Heart left ventricle (tissue), 16 donors: ENCODE data around the gene TEKT2. TPM values are rescaled to one million over a fixed set of nuclear protein-coding genes. Genes with fewer than 3 reads are reported as not detected.

Source experiments
- ATAC-seq, 4 donors: fragments of 200-7000 bp; cut with Tn5 transposase; one replicate each; pipeline ENCODE4 v1.9.1; 2020 to 2022; ENCODE audit warnings: moderate library complexity in 4 of 4, mild to moderate bottlenecking in 3 of 4, moderate number of reproducible peaks in 1 of 4
- DNase-seq, 5 donors: peaks; one replicate each; pipeline ENCODE4 v3.0.0-alpha.2; 2020
- H3K27ac ChIP-seq, 12 donors: fragments of 200-600 bp; sonication (generic) in 4 of 12; one replicate each; pipeline versions ENCODE4 v1.5.0 to v1.8.0; 2016 to 2022; ENCODE audit warnings: mild to moderate bottlenecking in 2 of 12
- H3K27me3 ChIP-seq, 9 donors: fragments of 200-600 bp; sonication (generic) in 2 of 9; one replicate each; pipeline versions ENCODE4 v1.5.1 to v1.8.0; 2016 to 2022; ENCODE audit warnings: mild to moderate bottlenecking in 3 of 9
- H3K36me3 ChIP-seq, 9 donors: fragments of 200-600 bp; sonication (generic) in 2 of 9; one replicate each; pipeline versions ENCODE4 v1.5.0 to v1.8.0; 2018 to 2022; ENCODE audit warnings: mild to moderate bottlenecking in 2 of 9
- H3K4me1 ChIP-seq, 12 donors: fragments of 200-600 bp; sonication (generic) in 4 of 12; one replicate each; pipeline versions ENCODE4 v1.5.0 to v1.8.0; 2016 to 2022; ENCODE audit warnings: mild to moderate bottlenecking in 3 of 12
- H3K4me3 ChIP-seq, 12 donors: fragments of 200-600 bp; sonication (generic) in 4 of 12; one replicate each; pipeline versions ENCODE4 v1.5.0 to v1.8.0; 2017 to 2022; ENCODE audit warnings: mild to moderate bottlenecking in 9 of 12, moderate library complexity in 4 of 12
- H3K9me3 ChIP-seq, 12 donors: fragments of 200-600 bp; sonication (generic) in 4 of 12; one replicate each; pipeline versions ENCODE4 v1.5.0 to v1.8.0; 2016 to 2022; ENCODE audit warnings: mild to moderate bottlenecking in 1 of 12
- CTCF ChIP-seq, 12 donors: fragments of 200-600 bp; sonication (generic) in 4 of 12; IDR thresholded peaks; one replicate each; pipeline versions ENCODE4 v1.5.0 to v1.8.0; 2018 to 2022; ENCODE audit warnings: antibody characterized with exemption in 12 of 12, mild to moderate bottlenecking in 5 of 12
- POLR2A ChIP-seq, 2 donors: fragments of 450-650 bp; IDR thresholded peaks; one replicate each; pipeline ENCODE4 v1.6.1; 2017; ENCODE audit warnings: antibody characterized with exemption in 2 of 2, mild to moderate bottlenecking in 2 of 2, moderate library complexity in 2 of 2
- WGBS, 4 donors: extraction: QIAGEN DNeasy Blood & Tissue Kit in 2 of 4; methylation state at CpG; one replicate each; pipeline versions ENCODE4 v1.1.5 to v1.1.7; 2013 to 2018; 5-methylcytosine and 5-hydroxymethylcytosine counted together
- intact Hi-C, 10 donors: fragments of 100-400 bp; cut with DNase I; formaldehyde crosslinking; loops; one replicate each; pipeline versions ENCODE4 v1.11.1 to v1.14.2; 2022
- polyA plus RNA-seq, 2 donors: library from polyadenylated mRNA; stranded (reverse); fragments of 200-250 nt; gene quantifications; one replicate each; pipeline ENCODE4 v1.2.3, GENCODE V29; 2013
- total RNA-seq, 9 donors: library from RNA; depleted of rRNA in 2 of 9; stranded (reverse); fragments of >200 nt in 2 of 9; fragmentation: NEBNext Ultra II Directional in 3 of 9; extraction: Animal tissue kit (Norgen Biotek cat#: 25700) in 3 of 9; gene quantifications; one replicate each; pipeline versions ENCODE4 v1.1.0 to v1.2.4, GENCODE V29; 2016 to 2023
- donor health status: ischemic (EF 13 %, LVEDD 7.1; RV severe dilation, severe dysfunction).
- donor health status: healthy with polysubstance abuse.
- donor health status: DM: no; HTN: yes; CAD: no.
- donor health status: DM: no; HTN: no; CAD: no.
- donor health status: ischemic (EF 25% LVEDD 6.9; RV normal size, moderate dysfunction).
- donor health status: ischemic (EF 25% LVEDD 5.7; RV mildly dilated, moderate dysfunction).
- donor health status: healthy.
- donor health status: DM: yes; HTN: yes; CAD: no.
- donor health status: ischemic (EF 35%, LVEDD 5.7; RV mildly dilated, moderate dysfunction).
- donor health status: nonischemic (EF 11% LVEDD 7.7; RV severe dilation, severe dysfunction).
- donor health status: DM: yes; HTN: yes; CAD: no.
- donor health status: PGD.
- donor health status: ischemic (EF 29% LVEDD 5.4; RV normal size, mild dysfunction).
- donor health status: nonischemic (EF 23%, LVEDD 6.1; RV moderate dilation, normal function).

Gene TEKT2
- total and polyA plus RNA-seq, 11 donors: 0.07 to 0.23 (median 0.18) TPM; not detected in 7

GRCh38 chr1:36092798-36093185 is 8.9 kb downstream of the TEKT2 start:
- H3K27me3 ChIP-seq: no peaks in the 10 kb centered on the region
- TF ChIP-seq CTCF (IDR thresholded peaks at IDR 0.05) (no peak), POLR2A (IDR thresholded peaks at IDR 0.05) (no peak)
- 91 to 96% (median 93%) methylated on average over 9 of the region's 9 CpGs for WGBS, 4 donors
- no peaks in the 10 kb centered on the region for H3K9me3 ChIP-seq
- no peak overlapping the region for H3K4me3 ChIP-seq
- intact Hi-C loops: no loop called here
- ATAC-seq (no peak), DNase-seq (no peak)
- H3K27ac ChIP-seq: no peak overlapping the region
- H3K36me3 ChIP-seq: peaks cover 4 to 57% (median 48%) of the 10 kb centered on the region in 9 donors
- H3K4me1 ChIP-seq: peaks cover 0 to 61% (median 31%) of the 10 kb centered on the region in 12 donors

GRCh38 chr1:36093226-36093625 is 9.3 kb downstream of the TEKT2 start:
- intact Hi-C loops: no loop called here
- peaks cover 4 to 57% (median 48%) of the 10 kb centered on the region in 9 donors for H3K36me3 ChIP-seq
- WGBS, 4 donors: 35 to 70% (median 66%) methylated on average over 4 to 7 of the region's 7 CpGs
- no peak overlapping the region for H3K4me3 ChIP-seq
- peaks cover 0 to 57% (median 28%) of the 10 kb centered on the region in 12 donors for H3K4me1 ChIP-seq
- no peaks in the 10 kb centered on the region for H3K9me3 ChIP-seq
- TF ChIP-seq POLR2A (IDR thresholded peaks at IDR 0.05) (no peak), CTCF (IDR thresholded peaks at IDR 0.05) (no peak)
- no peaks in the 10 kb centered on the region for H3K27me3 ChIP-seq
- ATAC-seq (no peak), DNase-seq (no peak)
- peak overlapping the region in 1 of 12 donors; percentile 13 for H3K27ac ChIP-seq

GRCh38 chr1:36093929-36094328 is 10.0 kb downstream of the TEKT2 start:
- H3K27ac ChIP-seq: peak overlapping the region in 5 of 12 donors; percentile 13 to 63 (median 22)
- 58 to 87% (median 74%) methylated on average over 3 of the region's 3 CpGs for WGBS, 4 donors
- H3K4me1 ChIP-seq: peaks cover 0 to 54% (median 26%) of the 10 kb centered on the region in 12 donors
- DNase-seq (peak in 1 of 5 donors; percentile 65), ATAC-seq (peak; percentile 2 to 56 (median 28))
- TF ChIP-seq CTCF (IDR thresholded peaks at IDR 0.05) (no peak), POLR2A (IDR thresholded peaks at IDR 0.05) (no peak)
- intact Hi-C loops: no loop called here
- H3K9me3 ChIP-seq: no peaks in the 10 kb centered on the region
- no peak overlapping the region for H3K4me3 ChIP-seq
- H3K36me3 ChIP-seq: peaks cover 4 to 57% (median 48%) of the 10 kb centered on the region in 9 donors
- H3K27me3 ChIP-seq: no peaks in the 10 kb centered on the region

GRCh38 chr1:36094621-36095061 is 10.7 kb downstream of the TEKT2 start:
- Histone ChIP-seq H3K27me3 (no peaks in the 10 kb centered on the region), H3K4me3 (no peak overlapping the region), H3K36me3 (peaks cover 4 to 57% (median 48%) of the 10 kb centered on the region in 9 donors), H3K9me3 (no peaks in the 10 kb centered on the region), H3K4me1 (peaks cover 0 to 53% (median 26%) of the 10 kb centered on the region in 12 donors), H3K27ac (peak overlapping the region in 2 of 12 donors; percentile 22 to 63)
- intact Hi-C loops: loop anchor here in 9 of 10 donors (5.0 kb wide), 4 partner anchors 38 to 328 kb away; no protein-coding TSS in a partner anchor
- no peak for ATAC-seq
- 70 to 88% (median 81%) methylated on average over 5 to 8 of the region's 8 CpGs for WGBS, 4 donors
- TF ChIP-seq POLR2A (IDR thresholded peaks at IDR 0.05) (no peak), CTCF (IDR thresholded peaks at IDR 0.05) (no peak)
- no peak for DNase-seq
